Hepatocyte (in vitro differentiated cells): ENCODE data around the gene KCNQ2. TPM values are rescaled to one million over a fixed set of nuclear protein-coding genes. Genes with fewer than 3 reads are reported as not detected.

Source experiments
- DNase-seq: peaks from one replicate; pipeline ENCODE4 v3.0.0-alpha.2; 2016; ENCODE audit warnings: low spot score
- H2AFZ ChIP-seq: fragments of 200-600 bp; sonication (generic); 2 replicates; pipeline ENCODE4 v1.6.0; 2016; ENCODE audit warnings: antibody characterized with exemption, mild to moderate bottlenecking
- H3K27ac ChIP-seq: fragments of 200-600 bp; sonication (generic); 2 replicates; pipeline ENCODE4 v1.5.1; 2016; ENCODE audit warnings: mild to moderate bottlenecking
- H3K27me3 ChIP-seq: fragments of 200-600 bp; sonication (generic); 2 replicates; pipeline ENCODE4 v1.6.1; 2016
- H3K36me3 ChIP-seq: fragments of 200-600 bp; sonication (generic); replicated peaks from 2 replicates; pipeline ENCODE4 v1.5.1; 2016; ENCODE audit warnings: low read depth; ENCODE audit not compliant: insufficient read depth
- H3K4me1 ChIP-seq: fragments of 200-600 bp; sonication (generic); 2 replicates; pipeline ENCODE4 v1.5.1; 2016; ENCODE audit warnings: mild to moderate bottlenecking, moderate library complexity; ENCODE audit not compliant: insufficient read depth
- H3K4me2 ChIP-seq: fragments of 200-600 bp; sonication (generic); 2 replicates; pipeline ENCODE4 v1.6.0; 2016
- H3K4me3 ChIP-seq: fragments of 200-600 bp; sonication (generic); 2 replicates; pipeline ENCODE4 v1.5.1; 2016; ENCODE audit warnings: mild to moderate bottlenecking
- H3K79me2 ChIP-seq: fragments of 200-600 bp; sonication (generic); 2 replicates; pipeline ENCODE4 v1.6.0; 2017; ENCODE audit warnings: mild to moderate bottlenecking
- H3K9me2 ChIP-seq: fragments of 200-600 bp; sonication (generic); replicated peaks from 2 replicates; pipeline ENCODE4 v1.6.0; 2017; ENCODE audit warnings: mild to moderate bottlenecking; ENCODE audit not compliant: insufficient read depth
- H3K9me3 ChIP-seq: fragments of 200-600 bp; sonication (generic); 2 replicates; pipeline ENCODE4 v1.5.1; 2016; ENCODE audit warnings: low read depth, mild to moderate bottlenecking
- H4K20me1 ChIP-seq: fragments of 200-600 bp; sonication (generic); 2 replicates; pipeline ENCODE4 v1.6.0; 2016; ENCODE audit warnings: mild to moderate bottlenecking; ENCODE audit not compliant: insufficient read depth, poor library complexity, severe bottlenecking
- EZH2 ChIP-seq: fragments of 200-600 bp; sonication (generic); IDR thresholded peaks from 2 replicates; pipeline ENCODE4 v1.6.1; 2016; ENCODE audit warnings: antibody characterized with exemption, mild to moderate bottlenecking, borderline replicate concordance
- EZH2phosphoT487 ChIP-seq: fragments of 200-600 bp; sonication (generic); IDR thresholded peaks from one replicate; pipeline ENCODE4 v1.6.1; 2018; ENCODE audit warnings: antibody characterized with exemption, mild to moderate bottlenecking, low read depth, moderate library complexity; ENCODE audit not compliant: unreplicated experiment, severe bottlenecking
- WGBS: methylation state at CpG from one replicate; pipeline ENCODE4 v1.1.6; 2016; ENCODE audit warnings: low lambda C conversion rate; ENCODE audit errors: missing lambda C conversion rate; 5-methylcytosine and 5-hydroxymethylcytosine counted together
- polyA plus RNA-seq: library from polyadenylated mRNA; unstranded; fragments of >200 nt; fragmentation: Nextera tagmentation; extraction: Ambion mirVana; gene quantifications from 2 replicates; pipeline ENCODE4 v1.2.1, GENCODE V29; 2016
- total RNA-seq: library from RNA; depleted of rRNA; stranded (reverse); fragments of >200 nt; gene quantifications from 2 replicates; pipeline ENCODE4 v1.2.3, GENCODE V29; 2014
- TF ChIP-seq, protein P1 (sequence below): fragments of 200-600 bp; sonication (generic); IDR thresholded peaks from 2 replicates; pipeline ENCODE4 v1.5.1; 2016; ENCODE audit warnings: antibody characterized with exemption, mild to moderate bottlenecking; ENCODE audit not compliant: poor library complexity

KCNQ2 gene
- total and polyA plus RNA-seq, 2 experiments from 2014 or later = 3.5 to 5.4 TPM

DNA sequence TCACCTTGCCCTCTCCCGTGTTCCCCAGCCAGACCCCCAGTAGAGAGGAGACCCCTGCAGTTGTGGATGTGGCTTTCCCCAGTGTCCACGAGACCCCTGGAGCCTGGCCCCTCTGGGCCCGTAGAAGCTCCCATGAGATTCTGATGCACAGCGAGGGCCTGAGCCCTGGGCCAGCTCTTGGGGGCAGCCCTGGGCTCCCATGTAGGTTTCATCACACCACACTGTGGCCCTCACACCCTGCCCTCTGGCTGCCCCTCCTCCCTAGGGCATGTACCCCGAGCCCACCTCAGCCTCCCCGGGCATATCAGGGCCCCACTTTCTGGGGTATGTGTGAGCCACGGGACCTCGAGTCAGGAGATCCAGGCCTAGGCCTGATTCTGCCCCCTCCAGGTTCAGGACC is 104.3 kb downstream of the KCNQ2 start:
- Histone ChIP-seq H3K4me3 (no peak overlapping the region), H3K9me3 (no peaks in the 10 kb centered on the region), H3K27ac (no peak overlapping the region), H2AFZ (no peak overlapping the region), H4K20me1 (no peaks in the 10 kb centered on the region), H3K4me2 (no peak overlapping the region), H3K9me2 (no peaks in the 10 kb centered on the region), H3K27me3 (peaks cover 3% of the 10 kb centered on the region), H3K4me1 (no peaks in the 10 kb centered on the region), H3K36me3 (no peaks in the 10 kb centered on the region), H3K79me2 (no peaks in the 10 kb centered on the region)
- WGBS = 88% methylated on average over 8 of the region's 8 CpGs
- TF ChIP-seq EZH2 (no peak), EZH2phosphoT487 (no peak)
- TF ChIP-seq, protein P1, sequence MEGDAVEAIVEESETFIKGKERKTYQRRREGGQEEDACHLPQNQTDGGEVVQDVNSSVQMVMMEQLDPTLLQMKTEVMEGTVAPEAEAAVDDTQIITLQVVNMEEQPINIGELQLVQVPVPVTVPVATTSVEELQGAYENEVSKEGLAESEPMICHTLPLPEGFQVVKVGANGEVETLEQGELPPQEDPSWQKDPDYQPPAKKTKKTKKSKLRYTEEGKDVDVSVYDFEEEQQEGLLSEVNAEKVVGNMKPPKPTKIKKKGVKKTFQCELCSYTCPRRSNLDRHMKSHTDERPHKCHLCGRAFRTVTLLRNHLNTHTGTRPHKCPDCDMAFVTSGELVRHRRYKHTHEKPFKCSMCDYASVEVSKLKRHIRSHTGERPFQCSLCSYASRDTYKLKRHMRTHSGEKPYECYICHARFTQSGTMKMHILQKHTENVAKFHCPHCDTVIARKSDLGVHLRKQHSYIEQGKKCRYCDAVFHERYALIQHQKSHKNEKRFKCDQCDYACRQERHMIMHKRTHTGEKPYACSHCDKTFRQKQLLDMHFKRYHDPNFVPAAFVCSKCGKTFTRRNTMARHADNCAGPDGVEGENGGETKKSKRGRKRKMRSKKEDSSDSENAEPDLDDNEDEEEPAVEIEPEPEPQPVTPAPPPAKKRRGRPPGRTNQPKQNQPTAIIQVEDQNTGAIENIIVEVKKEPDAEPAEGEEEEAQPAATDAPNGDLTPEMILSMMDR = no peak
- DNase-seq = no peak

DNA sequence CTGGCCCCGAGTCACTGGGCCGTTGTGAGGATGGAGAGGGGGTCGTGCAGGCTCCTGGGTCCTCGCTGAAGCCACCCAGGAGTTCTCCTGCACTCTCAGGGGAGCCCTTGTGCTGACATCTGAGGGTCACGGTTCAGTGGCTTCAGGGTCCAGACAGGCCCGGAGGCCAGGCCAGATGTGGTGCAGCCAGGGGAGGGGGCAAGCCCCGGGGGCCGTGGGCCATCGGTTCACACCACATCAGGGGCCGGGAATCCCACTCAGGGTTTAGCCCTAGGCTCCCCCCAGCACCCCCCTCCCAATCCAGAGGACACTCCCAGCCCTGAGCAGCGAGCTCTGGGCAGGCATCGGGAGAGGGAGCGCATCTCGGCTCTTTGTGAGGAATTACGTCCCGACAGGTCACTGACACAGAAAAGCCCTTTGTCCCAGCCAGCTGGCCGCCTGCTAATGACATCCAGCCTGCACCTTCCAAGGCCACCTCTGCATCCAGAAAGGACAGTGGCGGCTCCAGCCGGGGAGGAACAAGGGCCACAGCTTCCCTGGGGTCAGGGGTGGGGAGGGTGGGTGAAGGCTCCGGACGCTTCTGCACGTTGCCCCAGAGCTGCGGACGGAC is 104.9 kb downstream of the KCNQ2 start:
- no peak overlapping the region for H3K27ac ChIP-seq
- H4K20me1 ChIP-seq = no peaks in the 10 kb centered on the region
- H3K4me1 ChIP-seq = no peaks in the 10 kb centered on the region
- no peaks in the 10 kb centered on the region for H3K36me3 ChIP-seq
- H3K9me3 ChIP-seq = no peaks in the 10 kb centered on the region
- TF ChIP-seq, protein P1 = no peak
- TF ChIP-seq EZH2phosphoT487 (no peak), EZH2 (no peak)
- H3K27me3 ChIP-seq = peaks cover 9% of the 10 kb centered on the region
- 74% methylated on average over 18 of the region's 24 CpGs for WGBS
- H3K4me3 ChIP-seq = no peak overlapping the region
- no peaks in the 10 kb centered on the region for H3K79me2 ChIP-seq
- no peak for DNase-seq
- H3K4me2 ChIP-seq = no peak overlapping the region
- no peak overlapping the region for H2AFZ ChIP-seq
- H3K9me2 ChIP-seq = no peaks in the 10 kb centered on the region

DNA sequence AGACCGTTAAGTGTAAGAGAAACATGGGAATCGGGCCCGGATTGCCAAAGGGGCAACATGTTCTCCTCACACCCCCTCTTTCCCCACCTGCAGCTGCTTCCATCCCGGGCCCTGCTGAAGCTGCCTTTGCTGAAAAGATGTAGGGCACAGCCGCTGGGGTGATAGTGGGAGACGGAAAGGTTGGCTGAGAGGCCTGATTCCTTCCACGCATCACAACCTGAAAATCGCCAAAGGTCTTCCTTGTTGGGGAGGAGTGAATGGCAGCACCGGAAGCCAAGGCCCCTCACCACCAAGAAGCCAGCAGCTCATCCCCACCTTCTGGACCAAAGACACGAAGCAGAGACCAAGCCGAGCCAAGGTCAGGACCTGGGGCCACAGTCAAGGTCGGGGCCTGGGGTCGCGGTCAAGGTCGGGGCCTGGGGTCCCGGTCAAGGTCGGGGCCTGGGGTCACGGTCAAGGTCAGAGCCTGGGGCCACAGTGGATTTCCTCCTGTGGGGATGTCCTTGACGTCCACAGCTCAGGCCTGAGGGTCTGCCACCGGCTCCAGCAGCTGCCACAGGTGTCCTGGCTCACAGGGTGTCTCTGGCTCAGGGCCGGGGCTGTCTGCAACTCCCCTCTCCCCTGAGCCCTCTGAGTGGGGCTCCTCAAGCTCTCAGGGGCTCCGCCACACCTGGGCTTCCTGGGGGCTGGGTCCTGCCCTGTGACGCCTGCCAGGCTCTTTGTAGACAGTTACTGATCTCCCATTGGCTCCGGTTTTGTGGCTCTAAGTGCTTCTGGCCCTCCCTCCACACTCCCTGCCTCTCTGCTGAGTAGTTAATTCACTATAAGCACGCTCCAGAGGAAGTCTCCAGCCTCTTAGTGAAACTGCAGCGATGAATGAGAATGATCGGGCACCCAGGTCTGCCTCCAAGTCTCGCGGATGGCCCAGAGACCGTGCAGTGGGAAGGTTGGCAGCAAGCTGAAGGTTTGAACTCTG is 105.8 kb downstream of the KCNQ2 start:
- WGBS = 83% methylated on average over 24 of the region's 30 CpGs
- H3K27me3 ChIP-seq = peaks cover 16% of the 10 kb centered on the region
- no peaks in the 10 kb centered on the region for H3K79me2 ChIP-seq

More for the DNA sequence above, 105.8 kb downstream of the KCNQ2 start:
- TF ChIP-seq EZH2phosphoT487 = no peak
- TF ChIP-seq, protein P1 = no peak
- TF ChIP-seq EZH2 = no peak
- Histone ChIP-seq H3K4me3 (no peak overlapping the region), H3K36me3 (no peaks in the 10 kb centered on the region), H2AFZ (no peak overlapping the region), H3K27ac (no peak overlapping the region), H3K9me3 (no peaks in the 10 kb centered on the region), H3K4me2 (no peak overlapping the region), H4K20me1 (no peaks in the 10 kb centered on the region), H3K9me2 (no peaks in the 10 kb centered on the region), H3K4me1 (no peaks in the 10 kb centered on the region)
- no peak for DNase-seq
